Measurements from ENCODE around the gene POLR2C.
A peak's percentile ranks its signal among the peaks of the same experiment; 100 is the strongest.

The POLR2C gene

DNA sequence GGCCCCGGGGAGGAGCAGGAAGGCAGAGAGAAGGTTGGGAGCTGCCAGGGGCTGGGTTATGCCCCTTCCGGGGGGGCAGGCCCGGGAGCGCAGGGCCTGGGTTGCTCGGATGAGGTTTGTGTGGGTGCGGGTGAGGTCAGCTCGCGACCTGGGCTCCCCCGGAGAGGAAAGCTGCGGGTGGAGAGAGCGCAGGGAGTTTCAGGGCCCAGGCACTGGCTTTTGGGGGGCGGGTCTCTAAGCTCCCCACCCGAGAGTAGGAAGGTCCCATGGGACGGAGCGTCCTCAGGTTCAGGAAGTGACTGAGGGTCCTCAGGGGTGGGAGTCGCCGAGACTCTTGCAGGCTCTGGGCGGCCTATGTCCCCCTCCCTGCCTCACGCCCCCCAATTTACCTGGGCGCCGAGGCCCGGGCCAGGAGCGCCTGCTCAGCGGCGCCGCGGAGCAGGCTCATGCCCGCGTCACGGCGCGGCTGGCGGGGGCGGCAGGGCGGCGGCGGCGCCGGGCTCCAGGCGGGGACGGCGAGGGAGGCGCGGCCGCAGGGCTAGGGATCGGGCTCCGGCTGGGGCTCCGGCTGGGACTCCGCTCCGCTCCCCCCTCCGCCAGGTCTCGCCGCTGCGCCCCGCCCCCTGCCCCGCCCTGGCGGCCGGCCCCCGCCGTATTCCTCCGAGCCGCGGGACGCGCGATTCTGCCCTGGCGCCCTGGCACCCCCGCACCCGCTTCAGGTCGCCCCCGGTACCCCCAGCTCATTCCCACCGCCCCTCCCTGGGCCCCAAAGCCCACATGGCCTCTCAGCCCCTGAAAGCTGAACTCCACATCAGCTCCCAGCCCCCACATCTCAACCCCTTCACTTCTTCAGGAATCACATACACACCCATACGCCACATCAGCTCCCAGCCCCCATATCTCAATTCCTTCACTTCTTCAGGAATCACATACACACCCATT is 23.7 kb downstream of the POLR2C start, which contains the start of gene DOK4:
DOK4 (minus strand) TSS at position 578 of the 942 bp plus-strand sequence. CDS start 6,986 bp downstream, outside the sequence.
- H3K4me1 ChIP-seq (ENCODE audit: control insufficient read depth in 1 of 2, insufficient read depth in 1 of 2, low read depth in 1 of 2, low read length in 1 of 2) = peaks cover 10% of the 10 kb centered on the region in 2 experiments
- H3K27ac ChIP-seq = no peak within 1 kb of the TSS
- H3K9me3 ChIP-seq = no peaks in the 10 kb centered on the region
- H3K36me3 ChIP-seq = no peaks in the 10 kb centered on the region
- peaks cover 24% of the 10 kb centered on the region for H3K27me3 ChIP-seq
- TF ChIP-seq, protein P1, sequence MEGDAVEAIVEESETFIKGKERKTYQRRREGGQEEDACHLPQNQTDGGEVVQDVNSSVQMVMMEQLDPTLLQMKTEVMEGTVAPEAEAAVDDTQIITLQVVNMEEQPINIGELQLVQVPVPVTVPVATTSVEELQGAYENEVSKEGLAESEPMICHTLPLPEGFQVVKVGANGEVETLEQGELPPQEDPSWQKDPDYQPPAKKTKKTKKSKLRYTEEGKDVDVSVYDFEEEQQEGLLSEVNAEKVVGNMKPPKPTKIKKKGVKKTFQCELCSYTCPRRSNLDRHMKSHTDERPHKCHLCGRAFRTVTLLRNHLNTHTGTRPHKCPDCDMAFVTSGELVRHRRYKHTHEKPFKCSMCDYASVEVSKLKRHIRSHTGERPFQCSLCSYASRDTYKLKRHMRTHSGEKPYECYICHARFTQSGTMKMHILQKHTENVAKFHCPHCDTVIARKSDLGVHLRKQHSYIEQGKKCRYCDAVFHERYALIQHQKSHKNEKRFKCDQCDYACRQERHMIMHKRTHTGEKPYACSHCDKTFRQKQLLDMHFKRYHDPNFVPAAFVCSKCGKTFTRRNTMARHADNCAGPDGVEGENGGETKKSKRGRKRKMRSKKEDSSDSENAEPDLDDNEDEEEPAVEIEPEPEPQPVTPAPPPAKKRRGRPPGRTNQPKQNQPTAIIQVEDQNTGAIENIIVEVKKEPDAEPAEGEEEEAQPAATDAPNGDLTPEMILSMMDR (IDR thresholded peaks at IDR 0.05) = no peak
- H3K4me3 ChIP-seq (ENCODE audit: low read depth in 1 of 2, low read length in 1 of 2) = peak within 1 kb of the TSS; percentile 64 to 70

DNA sequence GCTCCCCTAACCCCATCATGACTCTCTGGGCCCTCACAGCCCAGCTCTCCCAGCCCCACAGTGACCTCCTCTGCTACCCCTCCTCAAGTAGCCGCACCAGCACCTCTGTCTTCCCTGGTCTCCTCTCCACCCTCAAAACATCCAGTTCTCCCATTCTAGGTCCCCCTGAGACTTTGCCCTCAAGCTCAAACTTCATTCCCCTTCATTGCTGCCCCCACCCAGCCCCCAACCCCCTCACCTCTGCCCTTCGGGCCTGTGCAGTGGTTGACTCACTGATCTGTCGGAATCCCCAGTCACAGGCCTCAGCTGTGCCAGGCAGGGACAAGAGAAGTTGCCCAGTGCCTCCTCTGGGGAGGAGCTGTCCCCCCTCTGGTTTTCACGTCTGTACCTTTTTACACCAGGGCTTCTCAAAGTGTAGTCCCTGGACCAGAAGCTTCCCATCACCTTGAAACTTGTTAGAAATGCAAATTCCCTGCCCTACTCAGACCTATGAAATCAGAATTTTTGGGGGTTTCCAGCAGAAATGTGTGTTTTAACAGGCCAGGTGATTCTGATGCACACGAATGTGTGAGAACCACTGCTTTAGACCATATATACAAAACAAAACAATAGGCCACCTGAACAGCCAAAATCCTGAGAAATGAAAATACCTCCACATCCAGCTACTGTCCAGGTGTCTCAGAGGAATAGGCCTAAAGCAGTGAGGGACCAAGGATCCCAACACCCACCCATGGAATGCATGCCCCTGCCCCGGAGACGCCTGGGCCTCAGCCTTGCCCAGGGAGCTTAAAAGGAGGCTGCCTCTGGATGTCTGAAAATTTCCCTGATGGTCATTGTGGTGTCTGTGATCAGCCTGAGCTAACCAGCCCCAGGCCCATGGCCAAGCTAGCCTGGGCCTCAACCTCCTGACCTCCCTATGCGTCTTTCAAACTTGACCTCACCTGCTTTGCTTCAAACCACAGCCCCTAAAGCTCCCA is 24.7 kb downstream of the POLR2C start:
- H3K27me3 ChIP-seq = peaks cover 24% of the 10 kb centered on the region
- H3K27ac ChIP-seq = no peak overlapping the region
- H3K4me1 ChIP-seq (ENCODE audit: control insufficient read depth in 1 of 2, insufficient read depth in 1 of 2, low read depth in 1 of 2, low read length in 1 of 2) = peaks cover 10% of the 10 kb centered on the region in 2 experiments
- TF ChIP-seq, protein P1 (IDR thresholded peaks at IDR 0.05) = no peak
- no peaks in the 10 kb centered on the region for H3K36me3 ChIP-seq
- no peaks in the 10 kb centered on the region for H3K9me3 ChIP-seq
- peak overlapping the region in 1 of 2 experiments; percentile 70 for H3K4me3 ChIP-seq (ENCODE audit: low read depth in 1 of 2, low read length in 1 of 2)

DNA sequence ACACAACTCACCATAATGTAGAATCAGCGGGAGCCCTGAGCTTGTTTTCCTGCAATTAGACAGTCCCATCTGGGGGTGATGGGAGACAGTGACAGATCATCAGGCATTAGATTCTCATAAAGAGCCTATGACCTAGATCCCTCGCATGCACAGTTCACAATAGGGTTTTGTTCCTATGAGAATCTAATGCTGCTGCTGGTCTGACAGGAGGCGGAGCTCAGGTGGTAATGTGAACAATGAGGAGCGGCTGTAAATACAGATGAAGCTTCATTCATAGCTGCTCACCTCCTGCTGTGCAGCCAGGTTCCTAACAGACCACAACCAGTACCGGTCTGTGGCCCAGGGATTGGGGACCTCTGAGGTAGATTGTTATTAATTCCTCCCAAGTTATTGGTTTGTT is 26.8 kb downstream of the POLR2C start:
- H3K9me3 ChIP-seq = no peaks in the 10 kb centered on the region
- H3K27ac ChIP-seq = no peak overlapping the region
- TF ChIP-seq, protein P1 (IDR thresholded peaks at IDR 0.05) = no peak
- peaks cover 10% of the 10 kb centered on the region in 2 experiments for H3K4me1 ChIP-seq (ENCODE audit: control insufficient read depth in 1 of 2, insufficient read depth in 1 of 2, low read depth in 1 of 2, low read length in 1 of 2)
- peaks cover 24% of the 10 kb centered on the region for H3K27me3 ChIP-seq
- H3K4me3 ChIP-seq (ENCODE audit: low read depth in 1 of 2, low read length in 1 of 2) = no peak overlapping the region
- H3K36me3 ChIP-seq = no peaks in the 10 kb centered on the region

DNA sequence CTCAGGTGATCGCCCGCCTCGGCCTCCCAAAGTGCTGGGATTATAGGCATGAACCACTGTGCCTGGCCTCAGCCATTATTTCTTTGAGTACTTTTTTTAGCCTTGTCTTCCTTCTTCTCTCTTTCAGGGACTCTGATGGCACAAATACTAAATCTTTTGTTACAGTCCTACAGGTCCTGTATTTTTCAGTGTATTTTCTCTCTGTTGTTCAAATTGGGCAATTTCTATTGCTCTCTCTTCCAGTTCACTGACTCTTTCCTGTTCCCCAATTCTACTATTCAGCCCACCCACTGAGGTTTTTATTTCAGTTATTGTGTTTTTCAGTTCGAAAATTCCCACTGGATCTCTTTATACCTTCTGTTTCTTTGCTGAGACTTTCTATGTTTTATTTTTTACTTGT is 31.3 kb downstream of the POLR2C start:
- TF ChIP-seq, protein P1 (IDR thresholded peaks at IDR 0.05) = no peak
- Histone ChIP-seq H3K9me3 (no peaks in the 10 kb centered on the region), H3K36me3 (no peaks in the 10 kb centered on the region), H3K27me3 (no peaks in the 10 kb centered on the region), H3K27ac (no peak overlapping the region), H3K4me3 (ENCODE audit: low read depth in 1 of 2, low read length in 1 of 2) (no peak overlapping the region), H3K4me1 (ENCODE audit: control insufficient read depth in 1 of 2, insufficient read depth in 1 of 2, low read depth in 1 of 2, low read length in 1 of 2) (no peaks in the 10 kb centered on the region)

DNA sequence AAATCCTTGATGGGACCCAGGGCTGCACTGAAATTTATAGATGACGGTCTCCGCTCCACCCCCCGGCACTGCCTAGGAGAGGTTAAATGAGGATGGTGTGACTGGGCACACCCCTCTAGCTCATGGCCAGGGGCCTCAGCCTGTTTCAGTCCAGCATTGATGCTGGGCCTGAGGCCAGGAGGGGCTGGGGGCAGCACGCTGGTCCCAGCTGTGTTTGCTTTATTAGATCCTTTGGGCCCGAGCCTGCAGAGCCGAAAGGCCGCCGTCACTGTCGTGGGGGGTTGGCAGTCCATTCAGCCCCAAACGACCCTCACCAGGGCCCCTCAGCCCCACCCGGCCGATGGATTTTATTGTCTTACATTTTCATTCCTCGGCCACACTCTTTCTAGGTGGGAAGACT is 34.6 kb downstream of the POLR2C start:
- H3K9me3 ChIP-seq = no peaks in the 10 kb centered on the region
- H3K27ac ChIP-seq = no peak overlapping the region
- H3K4me3 ChIP-seq (ENCODE audit: low read depth in 1 of 2, low read length in 1 of 2) = no peak overlapping the region
- TF ChIP-seq, protein P1 (IDR thresholded peaks at IDR 0.05) = no peak
- H3K27me3 ChIP-seq = no peaks in the 10 kb centered on the region
- H3K36me3 ChIP-seq = no peaks in the 10 kb centered on the region
- no peaks in the 10 kb centered on the region for H3K4me1 ChIP-seq (ENCODE audit: control insufficient read depth in 1 of 2, insufficient read depth in 1 of 2, low read depth in 1 of 2, low read length in 1 of 2)
